ENCODE measurements around the gene NPB.
A peak's percentile ranks its signal among the peaks of the same experiment; 100 is the strongest.

Gene NPB

GRCh38 chr17:81865358-81865732 lies 36.7 kb upstream of the NPB start:
- Histone ChIP-seq H3K27ac (ENCODE audit: low read length) (no peak overlapping the region), H3K9me3 (ENCODE audit: control insufficient read depth in 2 of 2, low read length in 2 of 2) (no peaks in the 10 kb centered on the region), H3K4me3 (ENCODE audit: low read length in 2 of 2) (no peak overlapping the region), H3K27me3 (ENCODE audit: control insufficient read depth in 1 of 2, insufficient read depth in 2 of 2, low read length in 2 of 2) (no peaks in the 10 kb centered on the region), H3K9ac (ENCODE audit: low read length in 2 of 2) (no peak overlapping the region), H3K36me3 (ENCODE audit: control insufficient read depth in 2 of 2, insufficient read depth in 2 of 2, low read length in 2 of 2) (peaks cover 11 to 17% of the 10 kb centered on the region in 2 donors), H3K4me1 (ENCODE audit: control insufficient read depth, insufficient read depth, low read length) (peaks cover 52% of the 10 kb centered on the region)

- Histone ChIP-seq H3K27ac (ENCODE audit: low read length) (peak overlapping the region; percentile 81), H3K27me3 (ENCODE audit: control insufficient read depth in 1 of 2, insufficient read depth in 2 of 2, low read length in 2 of 2) (no peaks in the 10 kb centered on the region), H3K9me3 (ENCODE audit: control insufficient read depth in 2 of 2, low read length in 2 of 2) (no peaks in the 10 kb centered on the region), H3K4me1 (ENCODE audit: control insufficient read depth, insufficient read depth, low read length) (peaks cover 55% of the 10 kb centered on the region), H3K9ac (ENCODE audit: low read length in 2 of 2) (no peak overlapping the region), H3K4me3 (ENCODE audit: low read length in 2 of 2) (no peak overlapping the region), H3K36me3 (ENCODE audit: control insufficient read depth in 2 of 2, insufficient read depth in 2 of 2, low read length in 2 of 2) (peaks cover 11 to 17% of the 10 kb centered on the region in 2 donors)
Measured at GRCh38 chr17:81865733-81866439, 36.2 kb upstream of the NPB start.

DNA sequence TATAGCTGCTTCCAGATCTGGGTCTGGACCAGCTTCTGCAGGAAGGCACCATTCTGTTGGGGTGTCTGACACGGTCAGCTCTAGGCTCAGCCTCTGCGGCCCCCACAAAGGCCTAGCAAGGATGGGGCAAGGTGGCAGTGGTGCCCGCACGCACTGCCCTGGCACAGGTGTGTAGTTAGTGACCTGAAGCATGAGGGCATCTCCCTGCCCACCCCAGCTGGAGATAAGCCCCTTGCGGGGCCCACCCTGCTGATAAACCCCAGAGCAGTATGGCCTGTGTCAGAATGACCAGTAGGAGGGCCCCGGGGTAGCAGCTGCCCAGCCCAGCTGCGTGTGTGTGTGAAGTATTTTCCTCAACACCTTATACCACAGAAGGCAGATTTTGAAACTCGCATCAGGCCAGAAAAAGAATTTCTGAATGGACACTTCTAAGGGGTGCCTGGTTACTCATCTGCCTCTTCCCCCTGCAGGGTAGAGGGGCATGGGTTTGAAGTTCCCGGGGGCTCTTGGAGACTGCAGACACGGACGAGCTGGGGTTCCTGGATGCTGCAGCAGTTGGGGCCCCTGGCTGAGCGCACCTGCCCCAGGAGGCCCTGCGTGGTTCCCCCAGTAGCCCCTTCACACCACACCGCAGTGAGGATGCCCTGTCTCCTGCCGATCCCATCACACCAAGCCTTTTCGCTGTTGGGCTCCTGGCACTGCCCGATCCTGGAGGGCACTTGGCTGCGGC lies 35.4 kb upstream of the NPB start:
- Histone ChIP-seq H3K36me3 (ENCODE audit: control insufficient read depth in 2 of 2, insufficient read depth in 2 of 2, low read length in 2 of 2) (peaks cover 11 to 17% of the 10 kb centered on the region in 2 donors), H3K9ac (ENCODE audit: low read length in 2 of 2) (no peak overlapping the region), H3K27ac (ENCODE audit: low read length) (peak overlapping the region; percentile 81), H3K4me3 (ENCODE audit: low read length in 2 of 2) (no peak overlapping the region), H3K4me1 (ENCODE audit: control insufficient read depth, insufficient read depth, low read length) (peaks cover 56% of the 10 kb centered on the region), H3K9me3 (ENCODE audit: control insufficient read depth in 2 of 2, low read length in 2 of 2) (no peaks in the 10 kb centered on the region), H3K27me3 (ENCODE audit: control insufficient read depth in 1 of 2, insufficient read depth in 2 of 2, low read length in 2 of 2) (no peaks in the 10 kb centered on the region)

- Histone ChIP-seq H3K4me3 (ENCODE audit: low read length in 2 of 2) (no peak overlapping the region), H3K9ac (ENCODE audit: low read length in 2 of 2) (no peak overlapping the region), H3K36me3 (ENCODE audit: control insufficient read depth in 2 of 2, insufficient read depth in 2 of 2, low read length in 2 of 2) (peaks cover 11 to 17% of the 10 kb centered on the region in 2 donors), H3K27me3 (ENCODE audit: control insufficient read depth in 1 of 2, insufficient read depth in 2 of 2, low read length in 2 of 2) (no peaks in the 10 kb centered on the region), H3K27ac (ENCODE audit: low read length) (peak overlapping the region; percentile 81), H3K4me1 (ENCODE audit: control insufficient read depth, insufficient read depth, low read length) (peaks cover 56% of the 10 kb centered on the region), H3K9me3 (ENCODE audit: control insufficient read depth in 2 of 2, low read length in 2 of 2) (no peaks in the 10 kb centered on the region)
Measured at GRCh38 chr17:81867170-81867990, 34.7 kb upstream of the NPB start.

DNA sequence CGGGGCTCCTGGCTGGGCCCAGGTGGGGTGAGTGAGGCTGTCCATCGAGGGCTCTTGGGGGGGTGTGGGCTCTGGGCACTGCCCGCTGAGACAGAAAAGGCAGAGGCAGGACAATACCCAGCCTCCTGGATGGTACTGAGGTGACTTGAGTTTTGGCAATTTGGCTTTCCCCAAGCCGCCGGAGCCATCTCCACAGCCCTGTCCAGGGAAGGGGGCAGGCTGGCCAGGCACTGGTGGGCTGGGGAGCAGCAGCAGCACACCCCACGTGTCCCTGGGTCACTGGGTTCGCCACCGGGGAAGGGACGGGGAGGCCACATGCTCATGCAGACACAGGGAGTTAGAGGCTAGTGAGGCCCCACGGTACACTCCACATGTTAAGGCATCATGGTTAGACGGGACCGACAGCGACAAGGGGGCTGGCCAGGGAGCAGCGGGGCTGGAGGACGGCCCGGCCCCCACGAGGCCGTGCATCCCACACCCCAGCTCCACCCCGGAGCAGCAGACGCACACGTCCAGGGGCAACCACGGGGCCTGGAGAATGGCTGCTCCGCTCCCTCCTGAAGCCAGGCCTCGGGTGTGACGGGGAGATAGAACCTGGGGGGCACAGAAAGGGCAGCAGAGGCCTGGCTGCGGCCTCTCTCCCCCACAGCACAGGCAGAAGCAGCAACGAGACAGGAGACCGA lies 33.9 kb upstream of the NPB start:
- Histone ChIP-seq H3K4me1 (ENCODE audit: control insufficient read depth, insufficient read depth, low read length) (peaks cover 57% of the 10 kb centered on the region), H3K27me3 (ENCODE audit: control insufficient read depth in 1 of 2, insufficient read depth in 2 of 2, low read length in 2 of 2) (no peaks in the 10 kb centered on the region), H3K36me3 (ENCODE audit: control insufficient read depth in 2 of 2, insufficient read depth in 2 of 2, low read length in 2 of 2) (peaks cover 10 to 17% of the 10 kb centered on the region in 2 donors), H3K9ac (ENCODE audit: low read length in 2 of 2) (no peak overlapping the region), H3K4me3 (ENCODE audit: low read length in 2 of 2) (no peak overlapping the region), H3K27ac (ENCODE audit: low read length) (peak overlapping the region; percentile 81), H3K9me3 (ENCODE audit: control insufficient read depth in 2 of 2, low read length in 2 of 2) (no peaks in the 10 kb centered on the region)

GRCh38 chr17:81868674-81869220 lies 33.3 kb upstream of the NPB start:
- H3K27me3 ChIP-seq (ENCODE audit: control insufficient read depth in 1 of 2, insufficient read depth in 2 of 2, low read length in 2 of 2), result no peaks in the 10 kb centered on the region
- H3K9me3 ChIP-seq (ENCODE audit: control insufficient read depth in 2 of 2, low read length in 2 of 2), result no peaks in the 10 kb centered on the region
- H3K27ac ChIP-seq (ENCODE audit: low read length), result peak overlapping the region; percentile 81
- no peak overlapping the region for H3K4me3 ChIP-seq (ENCODE audit: low read length in 2 of 2)
- H3K36me3 ChIP-seq (ENCODE audit: control insufficient read depth in 2 of 2, insufficient read depth in 2 of 2, low read length in 2 of 2), result peaks cover 7 to 12% of the 10 kb centered on the region in 2 donors
- peaks cover 55% of the 10 kb centered on the region for H3K4me1 ChIP-seq (ENCODE audit: control insufficient read depth, insufficient read depth, low read length)
- H3K9ac ChIP-seq (ENCODE audit: low read length in 2 of 2), result peak overlapping the region in 1 of 2 donors; percentile 22

DNA sequence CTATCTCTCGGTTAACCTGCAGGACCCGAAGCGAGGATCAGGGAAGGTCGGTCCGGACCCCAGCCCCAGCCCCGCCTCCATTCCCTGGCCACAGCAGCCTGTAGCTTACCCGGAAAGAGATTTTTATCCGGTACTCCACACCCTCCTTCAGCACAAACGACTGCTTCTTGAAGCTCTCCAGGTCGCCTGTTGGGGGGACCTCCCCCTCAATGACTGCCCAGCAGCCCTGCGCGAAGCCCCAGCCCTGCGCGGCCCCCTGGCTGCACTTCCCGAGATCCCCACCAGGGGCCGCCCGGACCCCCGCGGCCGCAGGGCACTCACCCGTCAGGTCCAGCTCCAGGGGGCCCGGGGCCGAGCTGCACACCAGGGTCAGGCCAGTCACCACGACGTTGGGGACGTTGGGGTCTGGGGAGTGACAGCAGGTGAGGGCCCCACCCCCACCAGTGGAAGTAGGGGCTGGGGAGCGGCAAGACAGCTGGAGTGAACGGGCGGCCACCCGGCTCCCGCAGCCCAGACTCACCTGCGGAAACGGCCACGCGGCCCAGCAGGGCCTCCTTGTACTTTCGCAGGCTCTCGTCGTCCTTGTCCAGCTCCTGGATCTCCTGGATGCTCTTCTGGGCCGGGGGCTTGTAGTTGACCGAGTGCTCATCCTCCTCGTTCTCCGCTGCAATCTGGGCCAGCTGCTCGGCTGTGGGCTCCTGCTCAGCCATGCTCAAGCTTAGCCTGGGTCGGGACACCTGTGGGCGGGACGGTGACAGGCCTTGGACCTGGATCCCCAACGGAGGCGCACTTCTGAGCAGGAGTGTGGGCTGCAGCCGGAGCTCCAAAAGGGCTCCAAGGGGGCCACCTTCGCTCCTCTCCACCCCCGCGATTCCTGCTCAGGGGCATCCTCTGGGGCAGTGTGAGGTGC lies 32.6 kb upstream of the NPB start:
- peaks cover 55% of the 10 kb centered on the region for H3K4me1 ChIP-seq (ENCODE audit: control insufficient read depth, insufficient read depth, low read length)

GRCh38 chr17:81870131-81870980 lies 31.7 kb upstream of the NPB start:
- Histone ChIP-seq H3K27me3 (ENCODE audit: control insufficient read depth in 1 of 2, insufficient read depth in 2 of 2, low read length in 2 of 2) (no peaks in the 10 kb centered on the region), H3K27ac (ENCODE audit: low read length) (peak overlapping the region; percentile 81), H3K9ac (ENCODE audit: low read length in 2 of 2) (peak overlapping the region; percentile 84 to 93), H3K9me3 (ENCODE audit: control insufficient read depth in 2 of 2, low read length in 2 of 2) (no peaks in the 10 kb centered on the region), H3K4me3 (ENCODE audit: low read length in 2 of 2) (peak overlapping the region; percentile 91), H3K36me3 (ENCODE audit: control insufficient read depth in 2 of 2, insufficient read depth in 2 of 2, low read length in 2 of 2) (peaks cover 2 to 10% of the 10 kb centered on the region in 2 donors), H3K4me1 (ENCODE audit: control insufficient read depth, insufficient read depth, low read length) (peaks cover 55% of the 10 kb centered on the region)

More for the DNA sequence above, 32.6 kb upstream of the NPB start:
- H3K4me3 ChIP-seq (ENCODE audit: low read length in 2 of 2), result peak overlapping the region; percentile 91
- H3K27ac ChIP-seq (ENCODE audit: low read length), result peak overlapping the region; percentile 81
- peak overlapping the region in 1 of 2 donors; percentile 93 for H3K9ac ChIP-seq (ENCODE audit: low read length in 2 of 2)
- H3K9me3 ChIP-seq (ENCODE audit: control insufficient read depth in 2 of 2, low read length in 2 of 2), result no peaks in the 10 kb centered on the region
- no peaks in the 10 kb centered on the region for H3K27me3 ChIP-seq (ENCODE audit: control insufficient read depth in 1 of 2, insufficient read depth in 2 of 2, low read length in 2 of 2)
- H3K36me3 ChIP-seq (ENCODE audit: control insufficient read depth in 2 of 2, insufficient read depth in 2 of 2, low read length in 2 of 2), result peaks cover 4 to 10% of the 10 kb centered on the region in 2 donors

DNA sequence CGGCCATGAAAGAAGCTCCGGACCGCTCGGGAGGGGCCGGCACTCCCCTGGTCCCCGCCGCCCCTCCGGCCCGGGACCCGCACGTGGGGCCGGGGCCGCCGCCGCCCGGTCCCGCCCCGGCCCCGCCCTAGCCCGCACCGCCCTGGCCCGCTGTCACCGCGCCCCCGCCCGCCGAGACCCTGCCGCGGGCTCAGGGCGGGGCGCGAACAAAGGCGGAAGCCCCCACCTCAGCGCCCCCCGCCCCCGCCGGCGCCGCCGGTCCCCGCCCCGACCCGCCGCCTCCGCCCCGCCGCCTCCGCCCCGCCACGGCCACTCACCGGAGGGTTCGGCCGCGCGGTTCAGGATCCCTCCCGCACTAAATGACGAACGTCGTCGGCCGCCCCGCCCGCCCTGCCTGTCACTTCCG lies 31.1 kb upstream of the NPB start, which contains the start of gene ARHGDIA:
Gene ARHGDIA (minus strand): TSS at position 357 of the 406 bp plus-strand sequence. CDS start 1,407 bp downstream, outside the sequence.
- H3K36me3 ChIP-seq (ENCODE audit: control insufficient read depth in 2 of 2, insufficient read depth in 2 of 2, low read length in 2 of 2), result peaks cover 0 to 10% of the 10 kb centered on the region in 2 donors
- H3K9me3 ChIP-seq (ENCODE audit: control insufficient read depth in 2 of 2, low read length in 2 of 2), result no peaks in the 10 kb centered on the region
- peak within 1 kb of the TSS; percentile 93 to 99 for H3K9ac ChIP-seq (ENCODE audit: low read length in 2 of 2)
- H3K4me1 ChIP-seq (ENCODE audit: control insufficient read depth, insufficient read depth, low read length), result peaks cover 55% of the 10 kb centered on the region
- H3K27ac ChIP-seq (ENCODE audit: low read length), result peak within 1 kb of the TSS; percentile 97
- peak within 1 kb of the TSS; percentile 91 for H3K4me3 ChIP-seq (ENCODE audit: low read length in 2 of 2)
- no peaks in the 10 kb centered on the region for H3K27me3 ChIP-seq (ENCODE audit: control insufficient read depth in 1 of 2, insufficient read depth in 2 of 2, low read length in 2 of 2)

Measured in stomach smooth muscle (tissue), 2 donors.